ENCODE data around the gene CNTNAP2.

GRCh38 chr7:147659036-147659995 lies 1542.7 kb downstream of the CNTNAP2 start:
- no peak for TF ChIP-seq REST (IDR thresholded peaks at IDR 0.05; ENCODE audit: insufficient read depth in 1 of 2, low read depth in 2 of 2, low read length in 1 of 2)
- TF ChIP-seq, protein P1, sequence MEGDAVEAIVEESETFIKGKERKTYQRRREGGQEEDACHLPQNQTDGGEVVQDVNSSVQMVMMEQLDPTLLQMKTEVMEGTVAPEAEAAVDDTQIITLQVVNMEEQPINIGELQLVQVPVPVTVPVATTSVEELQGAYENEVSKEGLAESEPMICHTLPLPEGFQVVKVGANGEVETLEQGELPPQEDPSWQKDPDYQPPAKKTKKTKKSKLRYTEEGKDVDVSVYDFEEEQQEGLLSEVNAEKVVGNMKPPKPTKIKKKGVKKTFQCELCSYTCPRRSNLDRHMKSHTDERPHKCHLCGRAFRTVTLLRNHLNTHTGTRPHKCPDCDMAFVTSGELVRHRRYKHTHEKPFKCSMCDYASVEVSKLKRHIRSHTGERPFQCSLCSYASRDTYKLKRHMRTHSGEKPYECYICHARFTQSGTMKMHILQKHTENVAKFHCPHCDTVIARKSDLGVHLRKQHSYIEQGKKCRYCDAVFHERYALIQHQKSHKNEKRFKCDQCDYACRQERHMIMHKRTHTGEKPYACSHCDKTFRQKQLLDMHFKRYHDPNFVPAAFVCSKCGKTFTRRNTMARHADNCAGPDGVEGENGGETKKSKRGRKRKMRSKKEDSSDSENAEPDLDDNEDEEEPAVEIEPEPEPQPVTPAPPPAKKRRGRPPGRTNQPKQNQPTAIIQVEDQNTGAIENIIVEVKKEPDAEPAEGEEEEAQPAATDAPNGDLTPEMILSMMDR (IDR thresholded peaks at IDR 0.05), result no peak
